ENCODE results near the gene SKI. TPM values are rescaled to one million over a fixed set of nuclear protein-coding genes. Genes with fewer than 3 reads are reported as not detected.
"Not testable (repeated sequence)": the region's sequence is repeated elsewhere in the genome, so short reads cannot be mapped to it uniquely, and the experiment has no call there.

The SKI gene
- polyA plus RNA-seq, 3 donors: 0.20 to 6.6 (median 0.25) TPM

- Mint-ChIP-seq H3K27ac (peak overlapping the region in 3 of 7 donors; percentile 7 to 40 (median 33)), H3K27me3 (ENCODE audit: low read depth in 3 of 3) (peaks cover 8 to 19% (median 9%) of the 10 kb centered on the region in 3 donors), H3K9me3 (peaks cover 0 to 9% (median 2%) of the 10 kb centered on the region in 7 donors), H3K4me3 (peak overlapping the region in 1 of 2 donors; percentile 28), H3K36me3 (peaks cover 51 to 55% of the 10 kb centered on the region in 2 donors), H3K4me1 (peaks cover 70% of the 10 kb centered on the region)
- Histone ChIP-seq H2AFZ (ENCODE audit: insufficient read depth, low read depth, low read length, poor library complexity, severe bottlenecking) (no peak overlapping the region), H3K4me2 (replicated peaks; ENCODE audit: extremely low read depth, low read length, poor library complexity, severe bottlenecking) (no peak overlapping the region), H3K9me3 (replicated peaks in 1 of 2; ENCODE audit: control insufficient read depth in 1 of 2, insufficient read depth in 1 of 2, low read length in 2 of 2) (no peaks in the 10 kb centered on the region), H3K27ac (ENCODE audit: low read depth in 1 of 2, low read length in 2 of 2) (no peak overlapping the region), H3K4me1 (ENCODE audit: control insufficient read depth in 1 of 2, insufficient read depth in 2 of 2, low read length in 2 of 2) (peaks cover 49 to 57% of the 10 kb centered on the region in 2 donors), H4K20me1 (ENCODE audit: insufficient read depth, low read length) (peaks cover 95% of the 10 kb centered on the region), H3K4me3 (replicated peaks in 1 of 3; ENCODE audit: low read depth in 2 of 3, low read length in 3 of 3) (no peak overlapping the region), H3K79me2 (ENCODE audit: insufficient read depth, low read length) (peaks cover 78% of the 10 kb centered on the region), H3K36me3 (replicated peaks in 1 of 2; ENCODE audit: control insufficient read depth in 1 of 2, insufficient read depth in 2 of 2, low read length in 2 of 2) (peaks cover 5 to 21% of the 10 kb centered on the region in 2 donors), H3K9ac (ENCODE audit: insufficient read depth, low read length, poor library complexity, severe bottlenecking) (no peak overlapping the region), H3K27me3 (ENCODE audit: control insufficient read depth in 2 of 2, insufficient read depth in 2 of 2, low read length in 2 of 2) (no peaks in the 10 kb centered on the region)
- DNase-seq: no peak
- 94% methylated on average over 31 of the region's 33 CpGs for WGBS (ENCODE audit: insufficient coverage)
- intact Hi-C loops (cut with micrococcal nuclease): no loop called here
- TF ChIP-seq CTCF (IDR thresholded peaks at IDR 0.05): no peak
Observed at GRCh38 chr1:2242814-2243725, 15.0 kb downstream of the SKI start.

- intact Hi-C loops (cut with micrococcal nuclease): loop anchor here in 1 of 2 donors (2.0 kb wide), 1 partner anchor 16 kb away; no protein-coding TSS in a partner anchor
- H3K4me1 ChIP-seq (ENCODE audit: control insufficient read depth in 1 of 2, insufficient read depth in 2 of 2, low read length in 2 of 2): peaks cover 33 to 40% of the 10 kb centered on the region in 2 donors
- peak overlapping the region; percentile 88 to 95 for H3K27ac ChIP-seq (ENCODE audit: low read depth in 1 of 2, low read length in 2 of 2)
- H2AFZ ChIP-seq (ENCODE audit: insufficient read depth, low read depth, low read length, poor library complexity, severe bottlenecking); H3K27me3 ChIP-seq (ENCODE audit: control insufficient read depth in 2 of 2, insufficient read depth in 2 of 2, low read length in 2 of 2); DNase-seq; H3K9ac ChIP-seq (ENCODE audit: insufficient read depth, low read length, poor library complexity, severe bottlenecking); H3K9me3 ChIP-seq (replicated peaks in 1 of 2; ENCODE audit: control insufficient read depth in 1 of 2, insufficient read depth in 1 of 2, low read length in 2 of 2); H3K9me3 Mint-ChIP-seq: not testable (repeated sequence)
- H3K79me2 ChIP-seq (ENCODE audit: insufficient read depth, low read length): peaks cover 78% of the 10 kb centered on the region
- Mint-ChIP-seq H3K4me1 (peaks cover 59% of the 10 kb centered on the region), H3K27ac (peak overlapping the region; percentile 97 to 99 (median 98)), H3K4me3 (peak overlapping the region; percentile 81 to 85), H3K27me3 (ENCODE audit: low read depth in 3 of 3) (peaks cover 1 to 18% (median 4%) of the 10 kb centered on the region in 3 donors), H3K36me3 (peaks cover 42 to 48% of the 10 kb centered on the region in 2 donors)
- WGBS (ENCODE audit: insufficient coverage): 88% methylated on average over 4 of the region's 7 CpGs
- H3K4me2 ChIP-seq (replicated peaks; ENCODE audit: extremely low read depth, low read length, poor library complexity, severe bottlenecking): peak overlapping the region; percentile 68
- peaks cover under 1 to 14% of the 10 kb centered on the region in 2 donors for H3K36me3 ChIP-seq (replicated peaks in 1 of 2; ENCODE audit: control insufficient read depth in 1 of 2, insufficient read depth in 2 of 2, low read length in 2 of 2)
- peak overlapping the region in 1 of 3 experiments; percentile 32 for H3K4me3 ChIP-seq (replicated peaks in 1 of 3; ENCODE audit: low read depth in 2 of 3, low read length in 3 of 3)
- H4K20me1 ChIP-seq (ENCODE audit: insufficient read depth, low read length): peaks cover 95% of the 10 kb centered on the region
Observed at GRCh38 chr1:2247045-2247394, 18.9 kb downstream of the SKI start.

Measured in CD14-positive monocyte (primary cell).